Aorta (tissue), 5 donors: ENCODE data around the gene BARHL1. TPM values are rescaled to one million over a fixed set of nuclear protein-coding genes. Genes with fewer than 3 reads are reported as not detected.

Source experiments
- ATAC-seq: fragments of 200-7000 bp; cut with Tn5 transposase; one replicate; pipeline ENCODE4 v1.9.1; 2022; ENCODE audit warnings: moderate library complexity; ENCODE audit not compliant: low FRiP score
- DNase-seq, 2 donors: peaks; one replicate each; pipeline ENCODE4 v3.0.0-alpha.2; 2020
- H3K27ac ChIP-seq, 2 donors: one replicate each; pipeline ENCODE4 v1.5.1; 2013; ENCODE audit warnings: low read length in 2 of 2, mild to moderate bottlenecking in 2 of 2, moderate library complexity in 2 of 2, control low read depth in 1 of 2, inconsistent platforms in 1 of 2, low read depth in 1 of 2
- H3K27me3 ChIP-seq, 2 donors: one replicate each; pipeline ENCODE4 v1.6.1; 2013; ENCODE audit warnings: control low read depth in 1 of 2, low read length in 1 of 2, mild to moderate bottlenecking in 1 of 2, moderate library complexity in 1 of 2; ENCODE audit not compliant: insufficient read depth in 2 of 2, control insufficient read depth in 1 of 2
- H3K36me3 ChIP-seq, 2 donors: one replicate each; pipeline ENCODE4 v1.6.1; 2013; ENCODE audit warnings: control low read depth in 1 of 2, low read length in 1 of 2, mild to moderate bottlenecking in 1 of 2; ENCODE audit not compliant: insufficient read depth in 2 of 2, control insufficient read depth in 1 of 2
- H3K4me1 ChIP-seq, 2 donors: one replicate each; pipeline ENCODE4 v1.6.1; 2013; ENCODE audit warnings: low read length in 2 of 2, control low read depth in 1 of 2, mild to moderate bottlenecking in 1 of 2, moderate library complexity in 1 of 2; ENCODE audit not compliant: insufficient read depth in 2 of 2, control insufficient read depth in 1 of 2
- H3K4me3 ChIP-seq, 2 donors: one replicate each; pipeline ENCODE4 v1.5.1; 2013; ENCODE audit warnings: low read length in 2 of 2, control low read depth in 1 of 2, mild to moderate bottlenecking in 1 of 2
- H3K9me3 ChIP-seq: one replicate; pipeline ENCODE4 v1.6.1; 2013; ENCODE audit warnings: mild to moderate bottlenecking, low read length; ENCODE audit not compliant: control insufficient read depth
- whole genome bisulfite sequencing, 2 donors: extraction: QIAGEN DNeasy Blood & Tissue Kit; methylation state at CpG; one replicate each; pipeline ENCODE4 v1.1.7; 2013; 5-methylcytosine and 5-hydroxymethylcytosine counted together
- intact Hi-C, 2 donors: fragments of 100-400 bp; cut with DNase I; formaldehyde crosslinking; loops; one replicate each; pipeline versions ENCODE4 v1.14.2 to v1.15.0; 2022
- polyA plus RNA-seq, 2 donors: library from polyadenylated mRNA; stranded (reverse); fragments of 200-250 nt; gene quantifications; one replicate each; pipeline ENCODE4 v1.2.3, GENCODE V29; 2013
- total RNA-seq, 2 donors: library from RNA; stranded (reverse); fragmentation: NEBNext Ultra II Directional; extraction: Animal tissue kit (Norgen Biotek cat#: 25700); gene quantifications; one replicate each; pipeline ENCODE4 v1.2.1, GENCODE V29; 2021
- donor health status: healthy with polysubstance abuse.
- donor health status: Bipolar disorder and iron deficiency.
- donor health status: DM: no; HTN: no; CAD: no.
- donor health status: DM: no; HTN: no; CAD: no.
- donor health status: DM: yes; HTN: yes; CAD: no.

BARHL1 gene
- total and polyA plus RNA-seq, 4 donors = not detected

DNA sequence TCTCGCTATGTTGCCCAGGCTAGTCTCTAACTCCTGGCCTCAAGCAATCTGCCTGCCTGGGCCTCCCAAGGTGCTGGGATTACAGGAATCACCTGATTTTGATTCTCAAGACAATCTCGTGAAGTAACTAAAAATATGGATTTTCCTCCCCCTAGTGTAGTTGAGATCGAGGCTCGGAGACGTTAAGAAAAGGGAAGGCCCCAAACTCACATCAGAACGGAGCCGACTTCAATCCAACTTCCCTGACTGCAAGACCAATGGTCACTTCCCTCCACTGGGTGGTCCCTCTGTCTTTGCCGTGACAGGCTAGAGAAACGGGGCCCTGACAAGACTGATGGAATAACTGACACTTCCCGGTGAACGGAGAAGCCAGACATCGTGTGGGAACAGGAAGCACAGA is 28.3 kb downstream of the BARHL1 start:
- intact Hi-C loops = no loop called here
- DNase-seq = no peak
- Histone ChIP-seq H3K27ac (no peak overlapping the region), H3K9me3 (no peaks in the 10 kb centered on the region), H3K27me3 (no peaks in the 10 kb centered on the region), H3K4me1 (no peaks in the 10 kb centered on the region), H3K36me3 (peaks cover 0 to 12% of the 10 kb centered on the region in 2 donors), H3K4me3 (no peak overlapping the region)
- ATAC-seq = no peak
- WGBS, 2 donors = 79% methylated on average over 12 of the region's 12 CpGs

DNA sequence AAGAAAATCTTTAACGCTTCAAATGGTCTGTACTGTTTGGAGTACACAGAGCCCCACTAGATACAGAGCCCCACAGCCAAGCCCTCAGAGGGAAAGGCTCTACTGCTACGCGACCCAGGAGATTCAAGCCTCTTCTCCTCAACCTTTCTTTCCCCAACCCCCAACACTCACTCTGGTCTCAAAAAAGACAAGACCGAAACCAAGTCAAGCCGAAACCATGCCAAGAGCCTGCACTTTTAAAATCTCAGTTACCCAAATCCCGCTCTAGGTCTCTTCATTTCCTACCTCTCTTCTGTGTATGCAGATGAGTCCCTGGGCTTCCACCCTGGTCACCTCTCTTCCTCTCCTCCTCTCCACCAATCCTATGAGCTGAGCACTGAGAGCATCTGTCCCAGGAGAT is 31.9 kb downstream of the BARHL1 start:
- H3K9me3 ChIP-seq = no peaks in the 10 kb centered on the region
- intact Hi-C loops = no loop called here
- H3K4me1 ChIP-seq = no peaks in the 10 kb centered on the region
- no peaks in the 10 kb centered on the region for H3K27me3 ChIP-seq
- H3K36me3 ChIP-seq = peaks cover 8 to 16% of the 10 kb centered on the region in 2 donors
- 80 to 88% methylated on average over 6 of the region's 6 CpGs for WGBS, 2 donors
- no peak for ATAC-seq
- H3K4me3 ChIP-seq = no peak overlapping the region
- no peak for DNase-seq
- no peak overlapping the region for H3K27ac ChIP-seq

DNA sequence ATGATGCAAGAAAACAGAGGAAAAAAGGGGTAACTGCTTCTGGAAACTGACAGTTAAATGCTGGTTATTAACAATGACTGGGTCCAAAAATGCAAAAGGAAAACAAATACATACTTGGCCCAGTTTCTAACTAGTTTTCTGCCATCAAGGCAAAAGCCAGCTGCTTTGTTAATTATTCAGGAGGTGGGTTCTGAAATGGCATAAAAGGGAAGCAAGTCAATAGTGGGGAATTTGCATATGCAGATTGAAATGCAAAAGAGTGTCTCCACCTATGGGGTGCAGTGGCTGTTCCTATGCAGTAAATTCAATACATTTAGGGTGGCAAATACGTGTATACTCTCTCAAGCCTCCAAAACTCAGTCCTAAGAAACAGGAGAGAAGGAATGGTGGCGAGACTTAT is 33.4 kb downstream of the BARHL1 start:
- Histone ChIP-seq H3K9me3 (no peaks in the 10 kb centered on the region), H3K4me1 (no peaks in the 10 kb centered on the region), H3K27me3 (no peaks in the 10 kb centered on the region), H3K36me3 (peaks cover 8 to 13% of the 10 kb centered on the region in 2 donors), H3K27ac (no peak overlapping the region), H3K4me3 (no peak overlapping the region)
- 83 to 90% methylated on average over 2 of the region's 2 CpGs for WGBS, 2 donors
- intact Hi-C loops = no loop called here
- DNase-seq = no peak
- ATAC-seq = no peak

DNA sequence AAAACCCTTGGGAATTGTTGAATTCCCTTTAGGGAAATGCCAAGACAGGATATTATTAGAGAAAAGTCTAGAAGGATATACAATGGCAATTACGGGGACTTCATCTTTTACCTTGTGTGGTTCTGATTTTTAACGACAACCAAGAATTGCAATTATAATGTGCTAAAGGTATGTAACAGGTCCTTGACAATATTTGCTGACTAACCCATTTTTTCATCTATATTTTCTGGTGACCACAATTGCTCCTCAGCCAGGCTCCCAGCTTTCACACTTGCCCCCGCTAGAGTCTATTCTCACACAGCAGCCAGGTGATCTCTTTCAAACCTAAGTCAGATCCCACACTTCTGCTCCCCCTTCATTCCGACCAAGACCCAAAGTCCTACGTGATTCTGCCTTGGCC is 34.3 kb downstream of the BARHL1 start:
- H3K4me3 ChIP-seq = no peak overlapping the region
- H3K36me3 ChIP-seq = peaks cover 8 to 12% of the 10 kb centered on the region in 2 donors
- 87 to 89% methylated on average over 5 of the region's 5 CpGs for WGBS, 2 donors
- no peak overlapping the region for H3K27ac ChIP-seq
- no peaks in the 10 kb centered on the region for H3K4me1 ChIP-seq
- intact Hi-C loops = no loop called here
- no peaks in the 10 kb centered on the region for H3K27me3 ChIP-seq
- no peak for DNase-seq
- no peak for ATAC-seq
- no peaks in the 10 kb centered on the region for H3K9me3 ChIP-seq

DNA sequence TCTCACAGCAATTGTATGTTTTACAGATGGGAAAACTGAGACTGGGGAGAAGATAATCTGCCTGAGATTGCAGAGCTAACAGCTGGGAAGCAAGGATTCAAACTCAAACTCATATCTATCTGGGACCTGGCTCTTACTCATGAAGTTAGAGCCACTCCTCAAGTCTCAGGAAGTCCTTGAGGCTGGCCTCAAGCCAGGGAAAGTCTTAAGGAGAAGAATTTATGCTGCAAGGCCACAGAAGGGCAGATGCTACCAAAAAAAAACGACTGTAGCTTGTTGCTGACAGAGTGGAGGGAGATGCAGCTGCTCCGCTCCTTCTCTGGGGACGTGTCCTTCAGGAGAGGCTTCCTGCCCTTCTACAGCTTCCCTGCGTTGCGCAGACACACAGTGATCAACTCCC is 39.8 kb downstream of the BARHL1 start:
- Histone ChIP-seq H3K4me3 (no peak overlapping the region), H3K36me3 (peaks cover 5 to 12% of the 10 kb centered on the region in 2 donors), H3K4me1 (no peaks in the 10 kb centered on the region), H3K27ac (no peak overlapping the region), H3K27me3 (no peaks in the 10 kb centered on the region), H3K9me3 (no peaks in the 10 kb centered on the region)
- no peak for ATAC-seq
- 71 to 76% methylated on average over 5 of the region's 5 CpGs for WGBS, 2 donors
- no peak for DNase-seq
- intact Hi-C loops = no loop called here

DNA sequence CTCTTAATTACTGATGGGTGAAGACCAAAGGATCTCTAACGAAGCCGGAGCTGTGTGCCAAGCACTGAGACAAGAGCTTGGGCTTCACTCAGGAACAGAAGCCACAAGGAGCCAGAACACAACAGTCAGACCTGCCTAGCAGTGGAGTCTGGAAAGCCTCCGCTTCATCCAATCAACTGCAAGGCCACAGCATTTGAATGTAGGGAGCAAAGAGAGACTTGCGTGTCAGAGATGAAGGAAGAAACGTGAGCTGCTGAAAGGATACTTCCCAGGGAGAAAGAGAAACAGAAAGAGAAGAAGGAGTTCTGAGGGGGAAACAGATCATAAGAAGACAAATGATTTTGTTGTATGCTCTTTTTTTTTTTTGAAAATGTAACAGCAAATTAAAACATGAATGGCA is 43.9 kb downstream of the BARHL1 start:
- ATAC-seq = no peak
- no peaks in the 10 kb centered on the region for H3K9me3 ChIP-seq
- no peaks in the 10 kb centered on the region for H3K4me1 ChIP-seq
- no peak overlapping the region for H3K27ac ChIP-seq
- H3K4me3 ChIP-seq = no peak overlapping the region
- no peak for DNase-seq
- H3K27me3 ChIP-seq = no peaks in the 10 kb centered on the region
- peaks cover 8 to 11% of the 10 kb centered on the region in 2 donors for H3K36me3 ChIP-seq
- intact Hi-C loops = no loop called here
- 90 to 93% methylated on average over 5 of the region's 5 CpGs for WGBS, 2 donors

DNA sequence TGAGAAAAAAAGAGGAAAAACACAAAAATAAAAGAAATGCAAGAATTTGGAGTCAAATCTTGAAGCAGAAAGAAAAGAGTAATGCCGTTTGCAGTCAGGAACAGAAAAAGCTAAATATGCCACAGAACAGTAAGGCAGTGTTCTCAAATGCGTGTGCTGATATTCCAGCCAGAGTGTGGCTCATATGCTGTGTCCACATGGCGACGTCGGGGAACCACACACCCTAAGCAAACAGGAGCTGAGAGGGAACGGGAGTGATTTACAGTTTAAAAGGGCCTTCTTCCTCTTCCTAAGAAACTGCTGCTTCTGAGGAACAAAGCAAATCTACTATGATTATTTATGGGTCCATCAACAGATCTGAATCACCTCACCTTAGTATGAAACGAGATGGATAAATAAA is 44.7 kb downstream of the BARHL1 start:
- Histone ChIP-seq H3K36me3 (peaks cover 7 to 13% of the 10 kb centered on the region in 2 donors), H3K27ac (no peak overlapping the region), H3K4me1 (no peaks in the 10 kb centered on the region), H3K9me3 (no peaks in the 10 kb centered on the region), H3K4me3 (no peak overlapping the region), H3K27me3 (no peaks in the 10 kb centered on the region)
- no peak for DNase-seq
- WGBS, 2 donors = 69 to 79% methylated on average over 7 of the region's 7 CpGs
- no peak for ATAC-seq
- intact Hi-C loops = no loop called here

DNA sequence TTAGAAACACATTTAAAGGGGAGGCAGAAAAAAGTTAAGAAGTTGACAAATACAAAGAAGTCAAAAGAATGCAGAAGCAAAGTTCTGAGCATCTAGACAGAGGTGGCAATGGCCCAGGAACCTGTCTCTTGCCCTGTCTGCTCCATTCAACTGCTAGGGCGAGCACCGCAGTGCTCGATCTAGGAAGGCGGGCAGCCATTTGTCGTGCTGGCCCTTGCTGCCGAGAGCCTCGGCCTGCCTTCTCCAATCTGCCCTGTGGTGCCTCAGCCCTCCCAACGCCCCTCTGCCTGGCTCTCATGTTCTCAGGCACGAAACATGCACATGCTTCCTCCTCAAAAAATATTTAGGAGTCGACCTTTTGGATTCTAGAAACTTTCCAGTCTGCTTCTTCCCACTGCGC is 45.2 kb downstream of the BARHL1 start:
- H3K4me1 ChIP-seq = no peaks in the 10 kb centered on the region
- no peak for DNase-seq
- H3K27me3 ChIP-seq = no peaks in the 10 kb centered on the region
- no peak overlapping the region for H3K4me3 ChIP-seq
- WGBS, 2 donors = 77 to 85% methylated on average over 11 of the region's 11 CpGs
- intact Hi-C loops = no loop called here
- no peak for ATAC-seq
- H3K36me3 ChIP-seq = peaks cover 5 to 13% of the 10 kb centered on the region in 2 donors
- H3K27ac ChIP-seq = no peak overlapping the region
- no peaks in the 10 kb centered on the region for H3K9me3 ChIP-seq

DNA sequence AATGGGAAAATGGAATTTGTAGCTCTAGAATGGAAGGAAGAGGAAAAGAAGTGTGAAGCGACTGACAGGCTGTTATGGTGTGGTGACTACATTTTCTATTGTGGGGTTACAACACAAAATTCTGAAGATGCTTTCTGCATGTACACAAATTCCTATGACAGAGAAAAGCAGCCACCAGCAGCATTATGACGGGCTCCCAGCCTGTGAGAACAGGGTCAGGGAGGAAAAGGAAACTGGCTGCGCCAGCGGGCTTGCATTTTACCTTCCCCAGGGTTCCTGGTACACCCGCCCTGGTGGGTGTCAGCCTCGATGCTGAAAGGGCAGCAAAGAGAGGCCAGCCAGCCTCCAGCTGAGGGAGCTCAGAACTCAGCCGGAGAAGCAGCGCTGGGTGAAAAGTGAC is 46.3 kb downstream of the BARHL1 start:
- intact Hi-C loops = no loop called here
- Histone ChIP-seq H3K36me3 (peaks cover 5 to 12% of the 10 kb centered on the region in 2 donors), H3K27ac (no peak overlapping the region), H3K9me3 (no peaks in the 10 kb centered on the region), H3K27me3 (no peaks in the 10 kb centered on the region), H3K4me1 (no peaks in the 10 kb centered on the region), H3K4me3 (no peak overlapping the region)
- 91 to 94% methylated on average over 8 of the region's 8 CpGs for WGBS, 2 donors
- no peak for ATAC-seq
- no peak for DNase-seq
